GM21619 (cell line): ENCODE results near the gene RAB11FIP3.

Experiments used
- ATAC-seq: cut with Tn5 transposase; IDR thresholded peaks from one replicate; pipeline ENCODE4 v1.9.1; 2021; ENCODE audit not compliant: unreplicated experiment

The RAB11FIP3 gene

GRCh38 chr16:551210-551609 lies 125.8 kb downstream of the RAB11FIP3 start:
- ATAC-seq, result no peak

- ATAC-seq, result no peak
Observed at GRCh38 chr16:552171-552570, 126.7 kb downstream of the RAB11FIP3 start.

GRCh38 chr16:553601-554296 lies 128.3 kb downstream of the RAB11FIP3 start:
- no peak for ATAC-seq

GRCh38 chr16:554297-554621 lies 128.8 kb downstream of the RAB11FIP3 start:
- no peak for ATAC-seq

- ATAC-seq, result no peak
Observed at GRCh38 chr16:554640-555365, 129.4 kb downstream of the RAB11FIP3 start.

- no peak for ATAC-seq
Observed at GRCh38 chr16:555528-556473, 130.4 kb downstream of the RAB11FIP3 start.

GRCh38 chr16:556474-557173 lies 131.2 kb downstream of the RAB11FIP3 start:
- ATAC-seq, result no peak

- ATAC-seq, result no peak
Observed at GRCh38 chr16:557463-558297, 132.2 kb downstream of the RAB11FIP3 start.

GRCh38 chr16:558298-559020 lies 133.0 kb downstream of the RAB11FIP3 start:
- ATAC-seq, result no peak

GRCh38 chr16:559021-559380 lies 133.6 kb downstream of the RAB11FIP3 start:
- no peak for ATAC-seq

GRCh38 chr16:559411-560203 lies 134.2 kb downstream of the RAB11FIP3 start:
- no peak for ATAC-seq

- no peak for ATAC-seq
Observed at GRCh38 chr16:560204-560700, 134.8 kb downstream of the RAB11FIP3 start, which contains the start of gene PRR35. TSS of gene PRR35 (plus strand) at chr16:560394. CDS start at chr16:563295, 2,901 bp downstream.

GRCh38 chr16:560701-561412 lies 135.4 kb downstream of the RAB11FIP3 start:
- ATAC-seq, result no peak

- no peak for ATAC-seq
Observed at GRCh38 chr16:561413-561794, 136.0 kb downstream of the RAB11FIP3 start.

GRCh38 chr16:561957-562938 lies 136.8 kb downstream of the RAB11FIP3 start:
- ATAC-seq, result no peak

- no peak for ATAC-seq
Observed at GRCh38 chr16:563072-563644, 137.7 kb downstream of the RAB11FIP3 start.
